Ovary (tissue), 9 donors: Measurements from ENCODE around the gene MAGI1. TPM values are rescaled to one million over a fixed set of nuclear protein-coding genes. Genes with fewer than 3 reads are reported as not detected.

Experiments used
- DNase-seq, 5 donors: peaks; one replicate each; pipeline ENCODE4 v3.0.0-alpha.2; 2019 to 2020
- H3K27ac ChIP-seq, 2 donors: fragments of 200-600 bp; one replicate each; pipeline versions ENCODE4 v1.5.1 to v1.8.0; 2019 to 2022
- H3K27me3 ChIP-seq: fragments of 200-600 bp; one replicate; pipeline ENCODE4 v1.8.0; 2022
- H3K36me3 ChIP-seq: fragments of 200-600 bp; sonication (generic); one replicate; pipeline ENCODE4 v1.5.1; 2019
- H3K4me1 ChIP-seq: one replicate; pipeline ENCODE4 v1.8.1; 2013; ENCODE audit warnings: mild to moderate bottlenecking, moderate library complexity; ENCODE audit not compliant: insufficient read depth
- H3K4me3 ChIP-seq: fragments of 200-600 bp; sonication (generic); one replicate; pipeline ENCODE4 v1.5.1; 2017
- H3K9me3 ChIP-seq, 2 donors: fragments of 200-600 bp in 1 of 2; sonication (generic) in 1 of 2; one replicate each; pipeline versions ENCODE4 v1.5.1 to v1.8.1; 2013 to 2019; ENCODE audit warnings: mild to moderate bottlenecking in 1 of 2, moderate library complexity in 1 of 2
- CTCF ChIP-seq, 3 donors: fragments of 450-650 bp in 2 of 3; fragments of 200-600 bp in 1 of 3; IDR thresholded peaks; one replicate each; pipeline versions ENCODE4 v1.5.1 to v1.8.0; 2016 to 2022; ENCODE audit warnings: antibody characterized with exemption in 3 of 3, mild to moderate bottlenecking in 1 of 3
- EP300 ChIP-seq: sonication (generic); formaldehyde crosslinking; IDR thresholded peaks from one replicate; pipeline ENCODE4 v1.6.1; 2017; ENCODE audit warnings: antibody characterized with exemption
- POLR2A ChIP-seq: fragments of 450-650 bp; IDR thresholded peaks from one replicate; pipeline ENCODE4 v1.6.1; 2017; ENCODE audit warnings: antibody characterized with exemption, mild to moderate bottlenecking, moderate library complexity
- WGBS, 3 donors: extraction: QIAGEN DNeasy Blood & Tissue Kit in 1 of 3; methylation state at CpG; one replicate each; pipeline versions ENCODE4 v1.1.5 to v1.1.7; 2013 to 2017; 5-methylcytosine and 5-hydroxymethylcytosine counted together
- intact Hi-C, 4 donors: fragments of 100-400 bp; cut with DNase I; formaldehyde crosslinking; loops; one replicate each; pipeline versions ENCODE4 v1.11.0 to v1.15.1; 2022 to 2023
- polyA plus RNA-seq, 2 donors: library from polyadenylated mRNA; stranded (reverse); fragments of 200-250 nt in 1 of 2; fragments of 350-450 nt in 1 of 2; fragmentation: Illumina TruSeq in 1 of 2; extraction: RNeasy Lipid Tissue Mini Kit (QIAGEN cat#74804) in 1 of 2; gene quantifications; one replicate each; pipeline ENCODE4 v1.2.3, GENCODE V29; 2013 to 2014
- total RNA-seq, 7 donors: library from RNA; depleted of rRNA in 2 of 7; stranded (reverse); fragments of >200 nt in 2 of 7; fragmentation: NEBNext Ultra II Directional in 3 of 7; extraction: Animal tissue kit (Norgen Biotek cat#: 25700) in 3 of 7; gene quantifications; one replicate each; pipeline versions ENCODE4 v1.1.0 to v1.2.4, GENCODE V29; 2016 to 2023
- donor health status: DM: no; HTN: no; CAD: no; lungs with moderate emphysema.
- donor health status: DM: no; HTN: no; CAD: no.
- donor health status: Bipolar disorder and iron deficiency.
- donor health status: DM: yes; HTN: yes; CAD: no.
- donor health status: DM: no; HTN: no; CAD: no.
- donor health status: DM: yes; HTN: yes; CAD: no.

The MAGI1 gene
- total and polyA plus RNA-seq, 9 donors = 5.5 to 35.7 (median 8.7) TPM

GRCh38 chr3:66010739-66011655 lies 27.7 kb downstream of the MAGI1 start:
- WGBS, 3 donors = 86 to 89% (median 89%) methylated on average over 10 of the region's 10 CpGs
- TF ChIP-seq CTCF (IDR thresholded peaks at IDR 0.05) (no peak), EP300 (no peak), POLR2A (no peak)
- H3K27me3 ChIP-seq = no peaks in the 10 kb centered on the region
- H3K4me3 ChIP-seq = no peak overlapping the region
- H3K36me3 ChIP-seq = no peaks in the 10 kb centered on the region
- no peak for DNase-seq
- H3K4me1 ChIP-seq = peaks cover 2% of the 10 kb centered on the region
- intact Hi-C loops = no loop called here
- no peaks in the 10 kb centered on the region for H3K9me3 ChIP-seq
- H3K27ac ChIP-seq = no peak overlapping the region

GRCh38 chr3:66010348-66010738 lies 28.4 kb downstream of the MAGI1 start:
- 79 to 85% (median 83%) methylated on average over 4 of the region's 4 CpGs for WGBS, 3 donors
- no peak for DNase-seq
- peaks cover 2% of the 10 kb centered on the region for H3K4me1 ChIP-seq
- H3K27me3 ChIP-seq = no peaks in the 10 kb centered on the region
- intact Hi-C loops = no loop called here
- no peak overlapping the region for H3K4me3 ChIP-seq
- H3K9me3 ChIP-seq = no peaks in the 10 kb centered on the region
- no peaks in the 10 kb centered on the region for H3K36me3 ChIP-seq
- no peak for TF ChIP-seq EP300
- TF ChIP-seq CTCF (IDR thresholded peaks at IDR 0.05) = no peak
- no peak for TF ChIP-seq POLR2A
- no peak overlapping the region for H3K27ac ChIP-seq

DNA sequence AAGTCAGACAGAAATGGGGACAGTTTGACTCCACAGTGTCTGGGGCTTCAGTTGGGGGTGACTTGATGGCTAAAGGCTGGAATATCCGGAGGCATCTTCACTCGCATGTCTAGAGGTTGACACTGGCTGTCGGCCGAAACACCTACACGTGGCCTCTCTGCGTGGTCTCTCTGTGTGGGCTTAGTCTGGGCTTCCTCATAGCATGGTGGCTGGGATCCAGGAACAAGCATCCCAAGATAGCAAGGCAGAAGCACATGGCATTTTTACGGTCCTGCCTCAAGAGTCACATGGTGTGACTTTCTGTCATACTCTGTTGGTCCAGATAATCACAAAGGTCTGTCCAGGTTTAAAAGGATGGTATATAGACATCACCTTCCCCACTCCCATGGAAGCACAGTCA lies 34.5 kb downstream of the MAGI1 start:
- Histone ChIP-seq H3K9me3 (no peaks in the 10 kb centered on the region), H3K27me3 (no peaks in the 10 kb centered on the region), H3K27ac (no peak overlapping the region), H3K4me3 (no peak overlapping the region), H3K36me3 (no peaks in the 10 kb centered on the region), H3K4me1 (no peaks in the 10 kb centered on the region)
- WGBS, 3 donors = 81 to 90% (median 86%) methylated on average over 7 of the region's 7 CpGs
- DNase-seq = no peak
- TF ChIP-seq POLR2A = no peak
- no peak for TF ChIP-seq EP300
- TF ChIP-seq CTCF (IDR thresholded peaks at IDR 0.05) = no peak
- intact Hi-C loops = no loop called here

- TF ChIP-seq CTCF (IDR thresholded peaks at IDR 0.05) = no peak
- no peak for TF ChIP-seq EP300
- TF ChIP-seq POLR2A = no peak
- Histone ChIP-seq H3K4me3 (no peak overlapping the region), H3K27me3 (no peaks in the 10 kb centered on the region), H3K9me3 (no peaks in the 10 kb centered on the region), H3K27ac (no peak overlapping the region), H3K36me3 (no peaks in the 10 kb centered on the region), H3K4me1 (peaks cover 2% of the 10 kb centered on the region)
- intact Hi-C loops = no loop called here
- DNase-seq = no peak
- WGBS, 3 donors = 81 to 87% (median 85%) methylated on average over 3 of the region's 3 CpGs
These were observed 37.1 kb downstream of the MAGI1 start for GRCh38 chr3:66001626-66002025.
